Hepatocyte (in vitro differentiated cells): Measurements from ENCODE around the gene JPH2. TPM values are rescaled to one million over a fixed set of nuclear protein-coding genes. Genes with fewer than 3 reads are reported as not detected.

Experiments used
- DNase-seq: peaks from one replicate; pipeline ENCODE4 v3.0.0-alpha.2; 2016; ENCODE audit warnings: low spot score
- H2AFZ ChIP-seq: fragments of 200-600 bp; sonication (generic); 2 replicates; pipeline ENCODE4 v1.6.0; 2016; ENCODE audit warnings: antibody characterized with exemption, mild to moderate bottlenecking
- H3K27ac ChIP-seq: fragments of 200-600 bp; sonication (generic); 2 replicates; pipeline ENCODE4 v1.5.1; 2016; ENCODE audit warnings: mild to moderate bottlenecking
- H3K27me3 ChIP-seq: fragments of 200-600 bp; sonication (generic); 2 replicates; pipeline ENCODE4 v1.6.1; 2016
- H3K36me3 ChIP-seq: fragments of 200-600 bp; sonication (generic); replicated peaks from 2 replicates; pipeline ENCODE4 v1.5.1; 2016; ENCODE audit warnings: low read depth; ENCODE audit not compliant: insufficient read depth
- H3K4me1 ChIP-seq: fragments of 200-600 bp; sonication (generic); 2 replicates; pipeline ENCODE4 v1.5.1; 2016; ENCODE audit warnings: mild to moderate bottlenecking, moderate library complexity; ENCODE audit not compliant: insufficient read depth
- H3K4me2 ChIP-seq: fragments of 200-600 bp; sonication (generic); 2 replicates; pipeline ENCODE4 v1.6.0; 2016
- H3K4me3 ChIP-seq: fragments of 200-600 bp; sonication (generic); 2 replicates; pipeline ENCODE4 v1.5.1; 2016; ENCODE audit warnings: mild to moderate bottlenecking
- H3K79me2 ChIP-seq: fragments of 200-600 bp; sonication (generic); 2 replicates; pipeline ENCODE4 v1.6.0; 2017; ENCODE audit warnings: mild to moderate bottlenecking
- H3K9me2 ChIP-seq: fragments of 200-600 bp; sonication (generic); replicated peaks from 2 replicates; pipeline ENCODE4 v1.6.0; 2017; ENCODE audit warnings: mild to moderate bottlenecking; ENCODE audit not compliant: insufficient read depth
- H3K9me3 ChIP-seq: fragments of 200-600 bp; sonication (generic); 2 replicates; pipeline ENCODE4 v1.5.1; 2016; ENCODE audit warnings: low read depth, mild to moderate bottlenecking
- H4K20me1 ChIP-seq: fragments of 200-600 bp; sonication (generic); 2 replicates; pipeline ENCODE4 v1.6.0; 2016; ENCODE audit warnings: mild to moderate bottlenecking; ENCODE audit not compliant: insufficient read depth, poor library complexity, severe bottlenecking
- CTCF ChIP-seq: fragments of 200-600 bp; sonication (generic); IDR thresholded peaks from 2 replicates; pipeline ENCODE4 v1.5.1; 2016; ENCODE audit warnings: antibody characterized with exemption, mild to moderate bottlenecking; ENCODE audit not compliant: poor library complexity
- EZH2 ChIP-seq: fragments of 200-600 bp; sonication (generic); IDR thresholded peaks from 2 replicates; pipeline ENCODE4 v1.6.1; 2016; ENCODE audit warnings: antibody characterized with exemption, mild to moderate bottlenecking, borderline replicate concordance
- EZH2phosphoT487 ChIP-seq: fragments of 200-600 bp; sonication (generic); IDR thresholded peaks from one replicate; pipeline ENCODE4 v1.6.1; 2018; ENCODE audit warnings: antibody characterized with exemption, mild to moderate bottlenecking, low read depth, moderate library complexity; ENCODE audit not compliant: unreplicated experiment, severe bottlenecking
- whole genome bisulfite sequencing: methylation state at CpG from one replicate; pipeline ENCODE4 v1.1.6; 2016; ENCODE audit warnings: low lambda C conversion rate; ENCODE audit errors: missing lambda C conversion rate; 5-methylcytosine and 5-hydroxymethylcytosine counted together
- polyA plus RNA-seq: library from polyadenylated mRNA; unstranded; fragments of >200 nt; fragmentation: Nextera tagmentation; extraction: Ambion mirVana; gene quantifications from 2 replicates; pipeline ENCODE4 v1.2.1, GENCODE V29; 2016
- total RNA-seq: library from RNA; depleted of rRNA; stranded (reverse); fragments of >200 nt; gene quantifications from 2 replicates; pipeline ENCODE4 v1.2.3, GENCODE V29; 2014

Gene JPH2
- total and polyA plus RNA-seq, 2 experiments from 2014 or later: 6.6 to 8.3 TPM

DNA sequence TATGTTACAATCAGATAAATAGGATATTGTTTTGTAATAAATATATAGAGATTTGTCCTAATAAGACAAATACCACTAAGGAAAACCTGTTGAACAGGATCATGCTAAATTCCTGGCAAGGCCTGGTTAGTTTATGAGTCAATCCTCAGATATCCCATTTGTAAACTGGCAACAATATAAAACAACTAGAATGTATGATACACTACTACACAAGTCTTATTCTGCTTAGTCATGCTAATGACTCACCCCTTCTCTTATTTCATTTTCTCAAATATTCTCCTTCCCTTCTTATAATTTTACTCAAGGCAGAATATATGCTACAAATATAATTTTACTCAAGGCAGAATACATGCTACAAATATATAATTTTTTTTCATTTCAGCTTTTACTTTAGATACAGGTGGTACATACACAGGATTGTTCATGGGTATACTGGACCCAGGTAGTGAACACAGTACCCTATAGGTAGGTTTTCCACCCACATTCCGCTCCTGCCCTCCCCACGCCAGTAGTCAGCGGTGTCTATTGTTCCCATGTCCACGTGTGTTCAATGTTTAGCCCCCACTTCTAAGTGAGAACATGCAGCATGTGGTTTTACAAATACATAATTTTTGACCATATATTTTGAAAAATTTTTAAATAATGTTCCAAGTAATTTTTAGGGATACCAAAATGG is 17.3 kb upstream of the JPH2 start:
- H3K79me2 ChIP-seq: peaks cover 90% of the 10 kb centered on the region
- 93% methylated on average over 4 of the region's 4 CpGs for WGBS
- DNase-seq: peak; percentile 42

DNA sequence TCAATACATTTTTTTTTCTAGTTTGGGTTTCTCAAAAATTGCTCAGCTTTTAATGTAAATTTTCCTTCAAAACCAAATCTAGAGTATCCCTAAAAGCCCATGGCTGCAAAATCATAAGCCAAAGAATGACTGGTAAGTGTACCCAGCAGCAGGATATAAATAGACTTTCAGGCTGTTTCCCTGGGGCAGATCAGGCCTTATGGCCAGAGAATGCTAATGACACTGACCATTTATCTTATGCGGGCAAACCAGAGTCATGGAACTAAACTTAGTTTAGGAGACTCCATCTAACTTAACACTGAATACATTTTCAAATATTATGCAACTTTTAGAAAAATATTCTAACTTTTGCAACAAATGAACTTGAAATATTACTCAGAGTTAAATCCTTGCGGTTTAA is 16.2 kb upstream of the JPH2 start:
- H3K9me2 ChIP-seq: no peaks in the 10 kb centered on the region
- DNase-seq: no peak
- no peak overlapping the region for H3K4me2 ChIP-seq
- peaks cover 25% of the 10 kb centered on the region for H4K20me1 ChIP-seq
- H3K27ac ChIP-seq: no peak overlapping the region
- no peaks in the 10 kb centered on the region for H3K9me3 ChIP-seq
- no peak overlapping the region for H3K4me3 ChIP-seq
- 89% methylated on average over 2 of the region's 2 CpGs for WGBS
- no peaks in the 10 kb centered on the region for H3K36me3 ChIP-seq
- peaks cover 14% of the 10 kb centered on the region for H3K4me1 ChIP-seq
- TF ChIP-seq CTCF (no peak), EZH2phosphoT487 (no peak), EZH2 (no peak)
- H3K27me3 ChIP-seq: no peaks in the 10 kb centered on the region
- H3K79me2 ChIP-seq: peaks cover 79% of the 10 kb centered on the region
- H2AFZ ChIP-seq: no peak overlapping the region

More for the DNA sequence above, 17.3 kb upstream of the JPH2 start:
- H3K4me3 ChIP-seq: no peak overlapping the region
- H3K4me1 ChIP-seq: peaks cover 25% of the 10 kb centered on the region
- H3K9me2 ChIP-seq: no peaks in the 10 kb centered on the region
- H4K20me1 ChIP-seq: peaks cover 36% of the 10 kb centered on the region
- H3K36me3 ChIP-seq: no peaks in the 10 kb centered on the region
- TF ChIP-seq EZH2 (no peak), CTCF (no peak), EZH2phosphoT487 (no peak)
- no peaks in the 10 kb centered on the region for H3K27me3 ChIP-seq
- H3K27ac ChIP-seq: peak overlapping the region; percentile 62
- no peaks in the 10 kb centered on the region for H3K9me3 ChIP-seq
- H3K4me2 ChIP-seq: peak overlapping the region; percentile 16
- no peak overlapping the region for H2AFZ ChIP-seq

DNA sequence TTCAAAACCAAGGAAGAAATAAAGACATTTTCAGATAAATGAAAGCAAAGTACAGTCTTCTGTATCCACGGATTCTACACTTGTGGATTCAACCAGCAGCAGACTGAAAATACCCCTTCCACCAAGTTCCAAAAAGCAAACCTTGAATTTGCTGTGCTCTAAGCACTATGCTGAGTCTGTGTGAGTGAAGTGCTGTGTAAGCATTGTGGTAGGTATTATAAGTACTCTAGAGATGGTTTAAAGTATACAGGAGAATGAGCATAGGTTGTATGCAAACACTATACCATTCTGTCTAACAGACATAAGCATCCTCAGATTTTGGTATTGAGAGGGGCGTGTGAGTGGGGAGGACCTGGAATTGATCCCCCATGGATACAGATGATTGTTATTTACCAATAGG is 14.0 kb upstream of the JPH2 start:
- Histone ChIP-seq H4K20me1 (peaks cover 5% of the 10 kb centered on the region), H3K27ac (no peak overlapping the region), H3K4me1 (no peaks in the 10 kb centered on the region), H3K79me2 (peaks cover 57% of the 10 kb centered on the region), H3K9me2 (no peaks in the 10 kb centered on the region), H3K27me3 (no peaks in the 10 kb centered on the region), H3K9me3 (no peaks in the 10 kb centered on the region), H3K36me3 (no peaks in the 10 kb centered on the region), H2AFZ (no peak overlapping the region), H3K4me2 (no peak overlapping the region), H3K4me3 (no peak overlapping the region)
- WGBS: 96% methylated on average over 2 of the region's 2 CpGs
- no peak for DNase-seq
- TF ChIP-seq EZH2phosphoT487: no peak
- no peak for TF ChIP-seq EZH2
- TF ChIP-seq CTCF: no peak
